ENCODE data around the gene PLPP1. TPM values are rescaled to one million over a fixed set of nuclear protein-coding genes. Genes with fewer than 3 reads are reported as not detected.

Gene PLPP1
- total RNA-seq: 25.1 and 156 TPM in 2 replicates

GRCh38 chr5:55534436-55535198 lies at the start of gene PLPP1:
PLPP1 (minus strand) TSS chr5:55534964; CDS start chr5:55534629, 335 bp downstream.

Other genes with a start within 250 kb of the PLPP1 start
- gene DHX29, start 227.3 kb downstream of the PLPP1 start, total RNA-seq: 16.0 and 24.7 TPM in 2 replicates
- 70.3 and 126 TPM in 2 replicates for gene MTREX, start 227.0 kb downstream of the PLPP1 start, total RNA-seq
- 27.0 and 47.3 TPM in 2 replicates for gene SLC38A9, start 177.4 kb upstream of the PLPP1 start, total RNA-seq
- gene DDX4, start 203.1 kb upstream of the PLPP1 start, total RNA-seq: not detected in 2 replicates

Data from bladder microvascular endothelial cell (primary cell).